Heart right ventricle (tissue), 16 donors: Measurements from ENCODE around the gene SERPINA9. TPM values are rescaled to one million over a fixed set of nuclear protein-coding genes. Genes with fewer than 3 reads are reported as not detected.

Experiments used
- ATAC-seq, 8 donors: fragments of 200-7000 bp; cut with Tn5 transposase; one replicate each; pipeline ENCODE4 v1.9.1; 2020; ENCODE audit warnings: mild to moderate bottlenecking in 8 of 8, moderate library complexity in 8 of 8, moderate number of reproducible peaks in 1 of 8
- DNase-seq, 2 donors: peaks; one replicate each; pipeline ENCODE4 v3.0.0-alpha.2; 2020
- H3K27ac ChIP-seq, 10 donors: fragments of 200-600 bp; sonication (generic) in 2 of 10; one replicate each; pipeline versions ENCODE4 v1.5.0 to v1.8.0; 2020 to 2022; ENCODE audit warnings: mild to moderate bottlenecking in 3 of 10
- H3K27me3 ChIP-seq, 7 donors: fragments of 200-600 bp; one replicate each; pipeline ENCODE4 v1.8.0; 2021 to 2022; ENCODE audit warnings: mild to moderate bottlenecking in 2 of 7
- H3K36me3 ChIP-seq, 9 donors: fragments of 200-600 bp; sonication (generic) in 1 of 9; one replicate each; pipeline versions ENCODE4 v1.5.0 to v1.8.0; 2020 to 2022; ENCODE audit warnings: mild to moderate bottlenecking in 2 of 9
- H3K4me1 ChIP-seq, 9 donors: fragments of 200-600 bp; sonication (generic) in 1 of 9; one replicate each; pipeline versions ENCODE4 v1.5.0 to v1.8.0; 2020 to 2022; ENCODE audit warnings: mild to moderate bottlenecking in 4 of 9
- H3K4me3 ChIP-seq, 10 donors: fragments of 200-600 bp; sonication (generic) in 2 of 10; one replicate each; pipeline versions ENCODE4 v1.5.0 to v1.8.0; 2020 to 2022; ENCODE audit warnings: mild to moderate bottlenecking in 7 of 10, moderate library complexity in 2 of 10
- H3K9me3 ChIP-seq, 11 donors: fragments of 200-600 bp in 10 of 11; sonication (generic) in 2 of 11; one replicate each; pipeline versions ENCODE4 v1.5.0 to v1.8.0; 2013 to 2022; ENCODE audit warnings: mild to moderate bottlenecking in 2 of 11, control low read depth in 1 of 11, moderate library complexity in 1 of 11
- CTCF ChIP-seq, 9 donors: fragments of 200-600 bp; sonication (generic) in 2 of 9; IDR thresholded peaks; one replicate each; pipeline versions ENCODE4 v1.5.0 to v1.8.0; 2021 to 2022; ENCODE audit warnings: antibody characterized with exemption in 9 of 9, mild to moderate bottlenecking in 5 of 9, moderate library complexity in 1 of 9
- WGBS, 2 donors: extraction: QIAGEN DNeasy Blood & Tissue Kit; methylation state at CpG; one replicate each; pipeline ENCODE4 v1.1.7; 2013; ENCODE audit warnings: inconsistent platforms in 1 of 2; 5-methylcytosine and 5-hydroxymethylcytosine counted together
- intact Hi-C, 10 donors: fragments of 100-400 bp; cut with DNase I; formaldehyde crosslinking; loops; one replicate each; pipeline versions ENCODE4 v1.11.1 to v1.14.2; 2022
- polyA plus RNA-seq, 2 donors: library from polyadenylated mRNA; stranded (reverse); fragments of 200-250 nt; gene quantifications; one replicate each; pipeline ENCODE4 v1.2.3, GENCODE V29; 2013
- total RNA-seq, 10 donors: library from RNA; stranded (reverse); fragmentation: NEBNext Ultra II Directional in 3 of 10; extraction: Animal tissue kit (Norgen Biotek cat#: 25700) in 3 of 10; gene quantifications; one replicate each; pipeline versions ENCODE4 v1.2.1 to v1.2.4, GENCODE V29; 2021 to 2023
- donor health status: Arrhythmogenic right ventricular cardiomyopathy.
- donor health status: ischemic (EF 13 %, LVEDD 7.1; RV severe dilation, severe dysfunction).
- donor health status: healthy with polysubstance abuse.
- donor health status: DM: no; HTN: yes; CAD: no.
- donor health status: DM: no; HTN: no; CAD: no.
- donor health status: ischemic (EF 25% LVEDD 6.9; RV normal size, moderate dysfunction).
- donor health status: ischemic (EF 25% LVEDD 5.7; RV mildly dilated, moderate dysfunction).
- donor health status: healthy.
- donor health status: DM: yes; HTN: yes; CAD: no.
- donor health status: Ischemic cardiomyopathy.
- donor health status: ischemic (EF 35%, LVEDD 5.7; RV mildly dilated, moderate dysfunction).
- donor health status: nonischemic (EF 11% LVEDD 7.7; RV severe dilation, severe dysfunction).
- donor health status: DM: yes; HTN: yes; CAD: no.
- donor health status: PGD.
- donor health status: ischemic (EF 29% LVEDD 5.4; RV normal size, mild dysfunction).
- donor health status: nonischemic (EF 23%, LVEDD 6.1; RV moderate dilation, normal function).

The SERPINA9 gene
- total and polyA plus RNA-seq, 12 donors = not detected

- H3K27me3 ChIP-seq = peaks cover 0 to 42% (median 21%) of the 10 kb centered on the region in 7 donors
- no peaks in the 10 kb centered on the region for H3K9me3 ChIP-seq
- ATAC-seq (no peak), DNase-seq (no peak)
- 90 to 92% methylated on average over 2 of the region's 2 CpGs for WGBS, 2 donors
- H3K36me3 ChIP-seq = no peaks in the 10 kb centered on the region
- H3K4me3 ChIP-seq = no peak overlapping the region
- TF ChIP-seq CTCF (IDR thresholded peaks at IDR 0.05) = no peak
- H3K4me1 ChIP-seq = no peaks in the 10 kb centered on the region
- intact Hi-C loops = no loop called here
- no peak overlapping the region for H3K27ac ChIP-seq
Observed at GRCh38 chr14:94471045-94471444, 5.0 kb downstream of the SERPINA9 start.

GRCh38 chr14:94470311-94470710, 5.7 kb downstream of the SERPINA9 start:
- 50 to 60% methylated on average over 2 of the region's 2 CpGs for WGBS, 2 donors
- no peaks in the 10 kb centered on the region for H3K36me3 ChIP-seq

DNA sequence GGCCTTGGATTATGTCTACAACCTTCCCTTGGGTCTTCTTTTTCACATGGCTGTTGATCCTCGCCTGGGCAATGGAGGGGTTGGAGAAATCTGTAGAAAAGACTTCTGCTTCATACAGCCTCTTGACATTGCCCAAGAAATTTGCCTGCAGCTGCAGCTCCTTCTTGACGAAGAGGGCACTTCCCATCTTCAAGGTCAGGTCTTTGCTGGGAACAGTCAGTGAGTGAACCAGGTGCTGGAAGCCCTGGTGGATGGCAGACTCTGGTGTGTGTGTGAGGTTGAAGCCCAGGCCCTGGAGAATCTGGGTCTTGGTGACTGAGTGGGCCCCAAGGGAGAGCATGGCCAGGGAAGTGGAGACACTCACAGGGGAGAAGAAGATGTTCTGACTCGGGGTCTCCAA, 6.7 kb downstream of the SERPINA9 start:
- H3K4me1 ChIP-seq = no peaks in the 10 kb centered on the region
- no peak for TF ChIP-seq CTCF (IDR thresholded peaks at IDR 0.05)
- H3K9me3 ChIP-seq = peaks cover 0 to 15% (median 0%) of the 10 kb centered on the region in 11 donors
- intact Hi-C loops = no loop called here
- no peaks in the 10 kb centered on the region for H3K36me3 ChIP-seq
- no peak overlapping the region for H3K27ac ChIP-seq
- ATAC-seq (no peak), DNase-seq (no peak)
- 73 to 74% methylated on average over 3 of the region's 3 CpGs for WGBS, 2 donors
- H3K27me3 ChIP-seq = peaks cover 0 to 31% (median 13%) of the 10 kb centered on the region in 7 donors
- no peak overlapping the region for H3K4me3 ChIP-seq

More at GRCh38 chr14:94470311-94470710, 5.7 kb downstream of the SERPINA9 start:
- no peak for TF ChIP-seq CTCF (IDR thresholded peaks at IDR 0.05)
- H3K4me1 ChIP-seq = no peaks in the 10 kb centered on the region
- H3K27me3 ChIP-seq = peaks cover 0 to 40% (median 21%) of the 10 kb centered on the region in 7 donors
- DNase-seq (no peak), ATAC-seq (no peak)
- H3K4me3 ChIP-seq = no peak overlapping the region
- H3K27ac ChIP-seq = no peak overlapping the region
- intact Hi-C loops = no loop called here
- H3K9me3 ChIP-seq = peaks cover 0 to 4% (median 0%) of the 10 kb centered on the region in 11 donors

DNA sequence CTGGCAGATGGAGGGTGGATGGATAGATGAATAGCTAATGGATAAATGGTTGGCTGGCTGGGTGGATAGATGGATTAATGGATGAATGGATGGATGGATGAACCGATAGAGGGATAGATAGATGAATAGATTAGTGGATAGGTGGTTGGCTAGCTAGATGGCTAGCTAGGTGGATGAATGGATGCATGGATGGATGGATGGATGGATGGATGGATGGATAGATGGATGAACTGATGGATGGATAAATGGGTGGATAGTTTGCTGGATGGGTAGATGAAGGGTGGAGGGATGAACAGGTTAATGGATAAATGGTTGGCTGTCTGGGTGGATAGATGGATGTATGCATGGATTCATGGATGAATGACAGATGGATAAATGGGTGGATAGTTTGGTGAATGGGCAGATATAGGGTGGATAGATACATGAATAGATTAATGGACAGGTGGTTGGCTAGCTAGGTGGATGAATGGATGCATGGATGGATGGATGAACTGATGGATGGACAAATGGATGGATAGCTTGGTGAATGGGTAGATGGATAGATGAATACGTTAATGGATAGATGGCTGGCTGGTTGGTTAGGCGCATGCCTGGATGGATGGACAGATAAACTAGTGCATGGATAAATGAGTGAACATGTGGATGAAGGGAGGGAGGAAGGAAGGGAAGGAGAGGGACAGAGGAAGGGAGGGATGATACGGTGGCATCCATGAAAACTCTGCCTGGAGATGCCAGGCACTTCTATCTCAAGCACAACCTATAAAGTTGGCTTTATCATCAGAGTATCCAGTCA, 8.1 kb downstream of the SERPINA9 start:
- 79 to 83% methylated on average over 4 of the region's 4 CpGs for WGBS, 2 donors
- Histone ChIP-seq H3K4me1 (no peaks in the 10 kb centered on the region), H3K27ac (no peak overlapping the region), H3K9me3 (peaks cover 0 to 16% (median 0%) of the 10 kb centered on the region in 11 donors), H3K36me3 (no peaks in the 10 kb centered on the region), H3K27me3 (peaks cover 0 to 26% (median 9%) of the 10 kb centered on the region in 7 donors), H3K4me3 (no peak overlapping the region)
- ATAC-seq (no peak), DNase-seq (no peak)
- intact Hi-C loops = no loop called here
- no peak for TF ChIP-seq CTCF (IDR thresholded peaks at IDR 0.05)
